GM19438 (cell line): ENCODE measurements around the gene TRPC6.

ENCODE experiments used
- ATAC-seq: cut with Tn5 transposase; IDR thresholded peaks from one replicate; pipeline ENCODE4 v1.9.1; 2021; ENCODE audit warnings: low read depth; ENCODE audit not compliant: unreplicated experiment

Gene TRPC6

DNA sequence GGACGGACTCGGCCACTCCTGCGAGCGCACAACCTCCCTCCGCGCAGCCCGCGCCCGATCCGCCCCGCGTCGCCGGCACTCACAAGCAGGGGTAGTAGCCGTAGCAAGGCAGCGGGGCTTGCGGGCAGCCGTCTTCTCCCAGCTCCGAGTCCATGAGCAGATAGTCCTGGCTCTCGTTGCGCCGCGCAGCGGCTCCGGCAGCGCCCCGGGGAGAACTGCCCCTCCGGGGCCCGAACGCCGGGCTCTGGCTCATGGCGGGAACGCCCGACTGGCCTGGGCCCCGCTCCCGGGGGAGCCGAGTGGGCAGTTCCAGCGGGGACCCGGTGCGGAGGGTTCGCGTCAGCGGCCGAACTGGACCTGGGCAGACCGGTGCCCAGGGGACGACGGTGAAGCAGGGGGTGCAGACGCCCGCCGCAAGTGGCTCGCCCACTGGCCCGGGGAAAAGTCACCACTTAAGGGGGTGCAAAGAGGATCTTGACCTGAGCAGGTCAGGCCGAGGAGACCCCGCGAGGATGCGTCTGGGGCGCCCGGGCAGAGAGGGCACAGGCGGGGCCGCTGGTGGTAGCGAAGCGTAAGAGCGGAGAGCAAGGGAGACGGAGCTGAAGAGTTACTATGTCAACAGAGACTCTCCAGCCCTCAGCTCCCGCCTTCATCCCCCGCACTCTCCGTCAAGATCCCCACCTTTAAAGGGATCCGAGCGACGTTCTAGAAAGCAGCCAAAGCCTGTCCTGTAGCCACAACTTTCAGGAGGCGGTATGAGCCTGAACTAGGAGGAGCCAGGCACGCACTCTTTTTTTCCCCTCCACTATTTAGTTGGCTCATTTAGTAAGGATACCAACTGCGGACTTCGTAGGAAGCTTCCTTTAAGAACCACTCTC lies at the start of gene TRPC6:
TRPC6 (minus strand) TSS at position 757 of the 878 bp plus-strand sequence; CDS start at position 253, 504 bp downstream.
- ATAC-seq, result no peak

DNA sequence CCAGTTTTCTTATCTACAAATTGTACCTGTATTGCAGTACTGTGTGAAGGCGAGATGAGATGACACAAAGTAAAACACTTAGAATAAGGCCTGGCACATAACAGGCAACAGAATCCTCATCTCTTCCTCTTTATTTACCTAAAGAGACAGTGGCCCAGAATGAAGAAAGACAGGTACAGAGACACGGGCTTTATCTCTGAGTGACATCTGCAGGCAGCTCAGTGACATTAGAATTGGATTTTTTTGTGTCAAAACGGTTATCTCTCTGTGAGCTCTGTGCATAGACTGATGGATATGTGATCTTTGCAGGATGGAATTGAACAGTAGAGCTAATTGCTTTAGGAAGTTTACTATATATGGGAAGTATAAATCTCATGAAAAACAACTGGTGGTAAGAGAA lies 36.2 kb upstream of the TRPC6 start:
- no peak for ATAC-seq

DNA sequence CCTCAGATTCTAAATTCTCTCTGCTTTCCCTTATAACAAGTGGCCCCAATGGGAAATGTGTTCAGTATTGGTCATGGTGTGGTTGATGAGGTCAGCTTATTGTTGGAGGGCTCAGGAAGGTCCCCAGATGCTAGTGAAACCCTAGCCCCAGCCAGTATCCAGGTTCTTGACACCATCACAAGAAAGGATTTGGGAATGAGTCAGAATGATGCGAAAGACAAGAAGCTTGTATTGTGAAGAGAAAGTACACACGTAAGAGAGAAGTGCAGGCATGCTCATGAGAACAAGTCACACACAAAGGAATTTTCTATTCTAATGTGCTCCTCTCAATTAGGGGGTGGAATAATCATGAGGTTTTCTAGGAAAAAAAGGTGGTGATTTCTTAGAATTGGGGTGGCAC lies 34.9 kb upstream of the TRPC6 start:
- no peak for ATAC-seq

DNA sequence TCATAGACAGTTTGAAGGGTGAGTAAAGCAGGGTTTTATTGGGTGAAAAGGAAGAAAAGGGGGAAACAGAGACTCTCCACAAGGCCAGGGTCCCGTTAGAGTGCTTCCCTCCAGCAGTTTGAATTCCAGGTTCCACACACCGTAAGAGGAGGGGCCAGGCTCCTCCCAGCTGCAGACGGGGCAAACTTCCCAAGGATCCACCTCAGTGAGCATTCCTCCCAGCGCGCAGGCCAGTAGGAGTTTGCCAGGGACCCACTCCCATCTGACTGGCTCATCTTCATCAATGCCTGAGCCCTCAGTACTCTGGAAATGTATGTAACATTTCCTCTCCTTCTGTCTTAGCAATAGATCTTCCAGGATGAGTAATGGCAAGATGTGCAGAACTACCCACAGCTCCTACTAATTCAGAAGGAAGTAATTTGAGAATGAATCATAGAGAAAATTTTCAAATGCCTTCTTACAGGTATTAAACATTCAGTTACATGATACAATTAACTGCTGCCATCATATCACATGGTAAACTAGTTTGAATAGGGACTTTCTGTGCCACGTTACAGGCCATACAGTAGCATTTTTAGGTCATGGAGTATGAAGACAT lies 34.0 kb upstream of the TRPC6 start:
- no peak for ATAC-seq

DNA sequence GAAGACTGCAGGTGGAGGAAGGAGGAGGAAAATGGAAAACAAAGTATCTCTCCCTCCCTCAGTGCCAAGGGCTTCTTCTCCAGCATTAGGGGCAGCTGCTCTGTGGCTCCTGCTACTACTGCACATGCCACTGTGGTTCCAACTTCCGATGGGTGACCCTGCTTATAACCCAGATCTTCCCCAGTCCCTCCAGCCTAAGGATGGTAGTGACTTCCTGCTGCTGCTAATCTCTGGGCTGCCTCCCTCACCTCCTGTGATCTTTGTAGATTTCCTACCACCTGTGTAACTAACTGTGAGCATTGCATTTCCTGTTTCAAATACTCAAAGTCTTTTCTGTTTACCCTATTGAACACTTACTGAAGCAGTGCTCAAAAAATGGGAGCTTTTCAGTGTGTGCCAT lies 28.7 kb upstream of the TRPC6 start:
- no peak for ATAC-seq

DNA sequence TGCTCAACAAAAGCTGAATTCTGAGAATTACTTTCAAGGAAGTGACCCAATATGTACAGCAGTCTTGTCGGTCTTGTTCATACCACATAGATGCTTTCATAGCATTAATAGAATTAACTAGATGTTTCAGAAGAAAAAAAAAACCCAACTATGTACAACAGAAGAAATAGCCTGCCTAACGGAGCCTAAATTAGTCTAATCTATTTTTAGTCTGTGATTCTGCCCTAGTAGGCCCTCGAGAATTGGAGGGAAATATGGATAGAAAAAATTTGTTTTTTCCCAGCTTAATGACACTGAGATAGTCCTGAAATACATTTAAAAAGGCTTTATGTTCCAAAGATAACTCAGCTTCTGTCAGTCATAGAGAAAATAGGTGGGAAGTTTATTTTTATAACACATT lies 17.1 kb upstream of the TRPC6 start:
- ATAC-seq, result no peak

DNA sequence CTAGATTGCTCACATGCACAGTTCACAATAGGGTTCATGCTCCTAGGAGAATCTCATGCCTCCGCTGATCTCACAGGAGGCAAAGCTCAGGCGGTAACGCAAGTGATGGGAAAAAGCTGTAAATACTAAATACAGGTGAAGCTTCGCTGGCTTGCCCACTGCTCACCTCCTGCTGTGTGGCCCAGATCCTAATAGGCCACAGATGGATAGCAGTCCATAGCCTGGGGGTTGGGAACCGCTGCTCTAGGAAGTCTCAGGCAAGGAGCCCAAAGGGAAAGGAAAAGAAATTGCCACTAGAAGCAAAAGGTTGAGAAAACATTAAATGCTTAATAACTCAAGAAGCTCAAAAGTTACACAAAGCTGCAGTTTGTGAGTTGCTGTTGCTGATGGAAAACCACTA lies 3.2 kb upstream of the TRPC6 start:
- ATAC-seq, result no peak

DNA sequence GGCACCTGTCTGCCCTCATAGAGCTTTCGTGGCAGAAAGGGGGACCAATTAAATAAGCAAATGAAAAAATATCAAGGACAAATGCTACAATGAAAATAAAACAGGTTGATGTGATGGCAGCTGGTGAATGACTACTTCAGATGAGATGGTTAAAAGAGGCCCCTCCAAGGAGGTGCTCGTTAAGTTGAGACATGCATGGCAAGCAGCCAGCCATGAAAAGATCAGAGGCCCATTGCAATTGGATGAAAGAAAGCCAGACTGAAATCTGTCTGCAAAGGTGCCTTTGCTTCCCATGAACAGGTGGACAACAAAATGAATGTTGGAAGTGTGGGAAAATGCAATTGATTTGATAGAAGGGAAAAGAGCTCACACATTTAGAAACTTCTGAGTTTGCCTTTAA lies 848 bp upstream of the TRPC6 start:
- ATAC-seq, result no peak

DNA sequence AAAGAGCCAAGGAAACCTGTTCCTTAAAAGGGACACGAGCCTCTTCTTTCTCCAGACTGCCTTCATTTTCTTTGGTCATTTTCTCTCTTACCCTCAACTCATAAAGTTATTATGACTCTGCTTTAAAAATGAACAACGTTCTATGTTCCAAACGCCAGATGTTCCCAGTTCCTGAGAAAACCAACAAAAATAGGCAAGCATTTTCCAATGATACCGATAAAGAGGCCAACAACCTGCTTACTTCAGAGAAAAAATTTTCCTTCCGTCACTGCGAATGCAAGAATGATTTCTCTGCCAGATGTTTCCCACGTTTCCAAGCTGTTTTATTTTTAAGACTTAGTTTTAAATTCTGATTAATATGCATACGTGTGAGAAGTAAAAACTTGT lies 315 bp upstream of the TRPC6 start:
- ATAC-seq, result no peak

DNA sequence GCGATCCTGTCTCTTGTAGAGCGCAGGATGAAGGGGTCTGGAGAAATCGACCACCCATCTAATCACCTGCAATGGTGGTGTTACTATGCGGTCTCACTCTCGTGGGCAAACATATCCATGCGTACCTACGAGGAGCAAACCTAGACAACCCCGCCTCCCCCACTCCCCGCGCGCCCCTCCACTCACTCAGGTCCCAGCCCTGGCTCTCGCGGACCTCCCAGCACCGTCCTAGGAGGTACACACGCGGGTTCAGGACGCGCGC lies 887 bp downstream of the TRPC6 start:
- no peak for ATAC-seq

DNA sequence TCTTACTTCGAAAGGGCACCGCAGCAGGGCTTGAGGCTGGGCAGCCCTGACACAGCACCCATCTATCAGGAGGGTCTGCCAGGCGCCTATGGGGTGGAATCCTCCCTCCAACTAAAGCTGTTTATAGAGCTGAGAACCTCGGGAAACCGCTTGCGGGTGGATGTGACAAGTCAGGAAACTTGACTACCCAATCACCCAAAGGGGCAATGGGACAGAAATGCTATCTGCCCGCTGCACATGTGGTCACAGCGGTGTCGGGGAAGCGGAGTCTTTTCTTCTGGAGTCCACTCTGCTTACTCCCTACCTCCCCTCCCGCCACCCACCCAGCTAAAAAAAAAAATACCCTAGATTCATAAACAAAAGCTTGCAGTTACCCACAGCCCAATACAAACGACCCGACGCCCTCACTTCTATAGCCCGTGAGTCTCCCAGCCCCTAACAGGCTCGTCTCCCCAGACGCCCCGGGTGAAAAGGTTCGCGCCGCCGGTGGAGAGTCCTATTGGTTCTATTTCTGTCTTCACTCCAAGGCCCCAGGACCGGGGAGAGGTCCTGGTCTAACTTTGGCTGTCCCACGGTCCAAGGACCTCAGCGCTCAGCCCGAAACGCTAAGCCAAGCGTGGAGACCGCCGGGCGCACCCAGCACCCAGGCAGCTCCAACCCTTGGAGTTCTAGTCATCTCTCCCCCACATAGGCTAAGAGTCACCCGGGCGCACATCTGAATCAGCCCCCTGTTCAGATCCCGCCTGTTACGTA lies 1.4 kb downstream of the TRPC6 start:
- no peak for ATAC-seq

DNA sequence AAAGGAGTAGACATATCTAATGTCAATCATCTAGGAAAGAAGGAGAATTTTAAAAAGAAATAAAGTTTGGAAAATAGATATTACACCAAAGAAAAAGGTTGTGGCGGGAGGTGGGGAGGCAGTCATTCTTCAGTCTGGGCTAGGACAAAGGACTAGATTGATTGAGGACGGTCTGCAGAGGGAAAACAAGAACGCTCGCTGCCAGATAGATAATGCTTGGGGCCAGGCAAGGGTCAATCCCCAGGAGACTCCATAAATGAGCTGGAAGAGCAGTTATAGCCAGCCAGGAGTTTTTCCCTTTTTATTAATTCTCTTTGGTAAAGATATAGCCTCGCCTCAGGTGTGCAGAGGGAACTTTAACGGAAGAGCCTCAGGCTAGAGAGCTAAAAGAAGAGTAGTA lies 6.3 kb downstream of the TRPC6 start:
- ATAC-seq, result no peak

DNA sequence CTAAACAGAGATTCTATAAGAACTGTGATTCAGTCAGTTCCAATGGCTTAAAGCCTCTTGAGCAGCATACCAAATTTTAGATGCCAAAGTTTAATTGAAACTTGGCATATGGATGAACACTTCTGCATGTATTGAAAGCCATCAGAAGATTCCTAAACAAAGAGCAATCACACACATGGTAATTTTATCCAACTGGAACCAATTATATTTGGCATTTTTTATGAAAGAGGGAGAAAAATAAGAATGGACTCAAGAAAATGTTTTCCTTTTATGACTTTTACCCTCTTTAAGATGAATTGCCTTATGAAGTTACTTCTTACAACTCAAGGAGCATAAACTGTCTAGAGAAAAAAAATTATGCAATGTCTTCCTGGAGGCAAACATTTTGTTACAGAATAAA lies 7.4 kb downstream of the TRPC6 start:
- no peak for ATAC-seq

DNA sequence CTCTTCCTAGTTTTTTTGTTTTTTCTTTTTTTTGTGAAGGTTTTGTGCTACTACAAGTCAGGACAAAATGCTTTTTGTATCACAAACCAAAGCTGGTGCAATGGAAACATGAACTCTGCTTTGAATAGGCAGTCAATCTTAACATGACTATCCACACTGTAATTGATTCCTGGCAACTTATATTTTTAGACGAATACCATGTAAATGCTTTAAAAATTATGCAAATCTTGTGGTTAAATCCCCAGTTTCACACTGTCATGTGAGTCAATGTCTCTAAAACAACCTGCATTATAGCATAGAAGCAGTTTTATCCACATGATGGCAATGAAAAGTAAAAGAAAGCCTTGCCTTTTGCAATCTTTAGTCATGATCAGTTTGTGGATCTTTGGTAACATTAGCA lies 8.9 kb downstream of the TRPC6 start:
- no peak for ATAC-seq

DNA sequence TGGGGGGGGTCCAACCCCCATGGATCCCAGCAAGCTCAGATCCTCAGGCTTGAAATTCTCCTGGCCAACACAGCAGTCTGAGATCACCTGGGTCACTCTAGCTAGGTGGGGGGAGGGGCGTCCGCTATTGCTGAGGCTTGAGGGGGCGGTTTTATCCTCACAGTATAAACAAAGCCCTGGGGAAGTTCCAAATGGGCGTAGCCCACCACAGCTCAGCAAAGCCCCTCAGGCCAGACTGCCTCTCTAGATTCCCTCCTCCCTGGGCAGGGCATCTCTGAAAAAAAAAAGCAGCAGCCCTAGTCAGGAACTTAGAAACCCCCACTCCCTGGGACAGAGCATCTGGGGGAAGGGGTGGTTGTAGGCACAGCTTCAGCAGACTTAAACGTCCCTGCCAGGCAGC lies 16.7 kb downstream of the TRPC6 start:
- ATAC-seq, result no peak

DNA sequence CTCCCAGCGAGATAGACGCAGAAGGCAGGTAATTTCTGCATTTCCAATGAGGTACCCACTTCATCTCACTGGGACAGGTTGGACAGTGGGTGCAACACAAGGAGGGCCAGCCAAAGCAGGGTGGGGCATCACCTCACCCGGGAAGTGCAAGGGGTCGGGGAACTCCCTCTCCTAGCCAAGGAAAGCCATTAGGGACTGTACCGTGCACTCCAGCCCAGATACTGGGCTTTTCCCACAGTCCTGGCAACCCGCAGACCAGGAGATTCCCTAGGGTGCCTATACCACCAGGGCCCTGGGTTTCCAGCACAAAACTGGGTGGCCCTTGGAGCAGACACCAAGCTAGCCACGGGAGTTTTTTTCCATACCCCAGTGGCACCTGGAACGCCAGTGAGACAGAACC lies 17.2 kb downstream of the TRPC6 start:
- ATAC-seq, result no peak

DNA sequence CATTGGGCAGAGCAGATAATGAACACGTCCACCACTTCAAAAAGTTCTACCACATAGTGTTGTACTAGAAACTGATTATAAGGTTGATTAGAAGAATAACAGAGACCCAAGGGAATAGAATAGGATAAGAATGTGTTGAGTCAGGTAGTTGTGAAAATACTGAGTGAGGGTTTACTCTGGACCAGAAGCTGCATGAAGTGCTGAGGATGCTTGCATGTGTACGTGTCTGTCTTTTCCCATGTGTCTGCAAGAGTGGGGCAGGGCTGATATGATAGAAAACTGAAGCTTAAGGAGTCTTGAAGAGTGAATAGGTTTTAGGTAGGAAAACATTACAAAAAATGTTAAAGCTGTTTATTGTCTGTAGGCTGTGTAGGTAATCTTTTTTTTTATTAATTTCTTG lies 20.6 kb downstream of the TRPC6 start:
- no peak for ATAC-seq

DNA sequence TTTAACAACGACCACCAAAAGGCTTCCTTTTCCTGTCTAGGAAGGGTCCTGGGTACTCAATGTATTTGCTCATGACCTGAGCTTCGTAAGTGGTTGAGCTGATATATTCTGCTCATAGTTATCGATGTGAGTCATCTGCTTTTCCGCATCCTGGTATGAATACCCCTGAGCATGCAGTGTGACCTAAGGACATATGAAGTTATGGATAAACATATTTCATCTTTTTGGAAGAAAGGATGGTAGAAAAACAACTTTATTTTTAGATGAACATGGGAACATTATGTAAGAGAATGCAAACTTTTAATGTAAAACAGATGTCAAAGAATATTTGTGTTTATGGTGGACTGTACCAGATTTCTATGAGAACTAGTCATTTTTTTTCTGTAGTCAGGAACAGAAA lies 28.4 kb downstream of the TRPC6 start:
- no peak for ATAC-seq

DNA sequence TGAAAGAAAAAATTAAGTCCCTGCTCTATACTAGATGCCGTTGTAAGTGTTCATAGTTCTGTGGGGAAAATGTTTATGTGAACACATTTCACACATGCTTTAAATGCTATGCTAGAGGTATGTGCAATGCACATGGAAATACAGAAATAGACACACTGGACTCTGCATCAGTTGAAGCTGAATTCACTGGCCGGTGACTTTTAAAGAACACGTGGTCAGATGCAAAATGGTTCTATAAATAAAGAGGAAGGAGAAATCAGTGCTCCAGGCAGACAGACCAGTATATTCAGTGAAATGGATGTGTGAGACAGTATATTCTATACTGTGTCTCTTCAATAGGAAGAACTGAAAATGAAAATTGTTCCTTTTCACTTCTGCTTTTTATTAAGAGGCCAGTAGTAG lies 29.9 kb downstream of the TRPC6 start:
- peak; percentile 99 for ATAC-seq

DNA sequence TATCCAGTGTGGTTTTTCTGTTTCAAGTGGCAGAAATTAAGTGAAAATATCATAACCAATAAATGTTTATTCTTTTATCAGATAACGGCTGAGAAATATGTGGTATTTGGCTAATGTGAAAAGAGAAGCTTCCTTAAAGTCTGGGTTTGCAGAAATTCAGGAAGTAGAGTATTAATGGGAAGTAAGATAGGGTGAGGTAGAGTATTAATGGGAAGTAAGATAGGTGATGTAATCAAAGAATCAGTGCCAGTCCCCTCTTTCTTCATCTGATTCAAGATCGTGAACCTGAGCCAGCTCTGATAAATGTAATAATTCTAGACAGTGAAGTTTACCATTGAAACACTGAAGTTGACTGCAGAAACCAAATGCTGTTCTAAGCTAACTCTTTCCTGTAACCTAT lies 30.9 kb downstream of the TRPC6 start:
- ATAC-seq, result no peak

DNA sequence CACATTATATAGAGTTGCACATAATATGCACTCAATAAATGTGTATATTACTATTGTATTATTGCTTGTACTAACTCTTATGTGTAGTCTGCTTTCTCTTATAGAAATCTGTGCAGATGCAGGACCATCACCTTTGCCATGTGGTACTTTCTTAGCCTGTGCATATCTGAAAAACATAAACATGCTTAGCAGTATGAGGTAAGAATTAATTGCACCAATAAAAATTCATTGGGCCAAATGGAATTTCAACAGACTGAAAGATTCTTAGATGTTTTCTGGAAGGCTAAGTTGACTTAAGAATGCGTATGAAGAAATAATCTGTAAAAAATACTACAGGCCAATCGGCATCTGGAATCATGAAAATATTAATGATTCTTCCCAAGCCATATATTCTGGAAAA lies 55.3 kb downstream of the TRPC6 start:
- ATAC-seq, result no peak
